Posterior vena cava (tissue), 2 donors: Measurements from ENCODE around the gene NUDT11. TPM values are rescaled to one million over a fixed set of nuclear protein-coding genes. Genes with fewer than 3 reads are reported as not detected.
"Not testable (repeated sequence)": the region's sequence is repeated elsewhere in the genome, so short reads cannot be mapped to it uniquely, and the experiment has no call there.

Experiments used
- DNase-seq: peaks from one replicate; pipeline ENCODE4 v3.0.0-alpha.2; 2020; ENCODE audit warnings: low spot score
- intact Hi-C, 2 donors: fragments of 100-400 bp; cut with DNase I; formaldehyde crosslinking; loops; one replicate each; pipeline versions ENCODE4 v1.14.1 to v1.14.2; 2022 to 2023
- long read RNA-seq, 2 donors: library from polyadenylated mRNA; unstranded; transcript quantifications; one replicate each; pipeline ENCODE4 v2.0.0, GENCODE V29; 2020 to 2021
- total RNA-seq, 2 donors: library from RNA; stranded (reverse); fragmentation: NEBNext Ultra II Directional; extraction: Animal tissue kit (Norgen Biotek cat#: 25700); gene quantifications; one replicate each; pipeline ENCODE4 v1.2.1, GENCODE V29; 2021
- donor health status: DM: yes; HTN: yes; CAD: no.
- donor health status: DM: yes; HTN: yes; CAD: no.

The NUDT11 gene
- total RNA-seq, result 1 to 10 TPM; 1.6 to 2.7 TPM
- long read RNA-seq, donor 1, result 0 reads
- long read RNA-seq, donor 2, transcript NUDT11-201 (2 exons, 2,385 nt), result major isoform, 12 of 12 reads
- long read RNA-seq, donor 2, partial matches to known transcripts, result 0 of 12 reads
- long read RNA-seq, donor 2, other reads (novel, unspliced or antisense), result 0 of 12 reads

GRCh38 chrX:51496501-51497291 lies at the start of gene NUDT11:
Gene NUDT11 (minus strand): TSS chrX:51496592. CDS start chrX:51496444, 148 bp downstream.
- intact Hi-C loops, result no loop called here
- peak; percentile 83 for DNase-seq

GRCh38 chrX:51520393-51520792 lies 24.0 kb upstream of the NUDT11 start:
- no peak for DNase-seq

DNA sequence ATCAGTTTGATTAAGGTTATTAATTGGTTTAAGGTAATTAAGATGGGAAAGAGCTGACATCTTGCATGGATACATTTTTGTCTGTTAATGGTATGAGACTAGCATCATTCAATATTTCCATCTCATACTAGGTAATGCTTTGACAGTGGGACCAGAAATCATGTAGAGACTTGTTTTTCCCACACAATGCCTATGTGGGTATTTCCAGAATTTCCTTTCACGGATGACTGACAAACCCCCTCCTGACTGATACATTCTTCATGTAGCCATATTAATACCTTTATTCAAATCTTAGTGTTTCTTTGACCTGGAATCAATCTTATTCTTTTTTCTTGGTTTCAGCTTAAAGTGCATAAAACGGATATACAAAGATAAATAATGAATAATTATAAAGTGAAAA lies 22.7 kb upstream of the NUDT11 start:
- DNase-seq, intact Hi-C loops: not testable (repeated sequence)

More at GRCh38 chrX:51520393-51520792, 24.0 kb upstream of the NUDT11 start:
- intact Hi-C loops, result no loop called here

GRCh38 chrX:51507551-51507950 lies 11.2 kb upstream of the NUDT11 start:
- intact Hi-C loops, result no loop called here
- no peak for DNase-seq

DNA sequence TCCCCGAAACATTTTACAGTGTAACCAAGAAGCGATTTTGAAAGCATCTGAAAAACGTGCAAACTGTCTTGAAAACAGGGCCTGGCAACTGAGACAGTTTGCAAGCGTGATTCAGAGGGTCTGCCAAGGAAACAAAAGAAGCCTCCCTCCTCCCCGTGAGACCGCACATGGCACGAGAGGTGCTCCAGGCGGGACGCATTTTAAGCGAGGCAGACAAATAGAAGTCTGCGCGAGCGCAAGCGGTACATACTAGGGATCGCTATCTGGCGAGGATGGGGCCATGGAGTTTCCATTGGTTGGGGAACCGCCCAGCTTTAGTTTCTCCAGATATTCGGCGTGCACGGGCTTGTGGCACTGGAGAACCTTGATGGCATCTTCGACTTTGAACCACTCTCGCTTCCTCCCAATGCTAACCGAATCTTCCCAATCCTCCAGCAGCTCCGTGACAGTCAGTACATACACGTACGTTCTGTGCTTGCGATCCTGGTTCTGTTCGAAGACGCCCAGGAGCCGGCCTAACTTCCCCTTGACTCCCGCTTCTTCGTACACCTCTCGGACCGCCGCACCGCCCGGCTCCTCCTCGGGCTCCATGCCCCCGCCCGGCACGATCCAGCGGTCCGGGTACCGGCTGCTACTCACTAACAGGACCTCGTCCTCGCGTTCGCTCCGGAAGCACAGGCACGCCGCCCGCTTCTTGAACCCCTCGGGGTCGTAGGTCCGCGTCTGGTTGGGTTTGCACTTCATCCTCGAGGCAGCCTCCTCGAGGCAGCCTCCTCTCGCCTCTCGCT lies 497 bp downstream of the NUDT11 start:
- DNase-seq, intact Hi-C loops: not testable (repeated sequence)

- intact Hi-C loops, result no loop called here
- no peak for DNase-seq
Measured at GRCh38 chrX:51494409-51494808, 2.0 kb downstream of the NUDT11 start.

GRCh38 chrX:51487960-51488267 lies 8.5 kb downstream of the NUDT11 start:
- intact Hi-C loops, result no loop called here
- DNase-seq, result no peak

DNA sequence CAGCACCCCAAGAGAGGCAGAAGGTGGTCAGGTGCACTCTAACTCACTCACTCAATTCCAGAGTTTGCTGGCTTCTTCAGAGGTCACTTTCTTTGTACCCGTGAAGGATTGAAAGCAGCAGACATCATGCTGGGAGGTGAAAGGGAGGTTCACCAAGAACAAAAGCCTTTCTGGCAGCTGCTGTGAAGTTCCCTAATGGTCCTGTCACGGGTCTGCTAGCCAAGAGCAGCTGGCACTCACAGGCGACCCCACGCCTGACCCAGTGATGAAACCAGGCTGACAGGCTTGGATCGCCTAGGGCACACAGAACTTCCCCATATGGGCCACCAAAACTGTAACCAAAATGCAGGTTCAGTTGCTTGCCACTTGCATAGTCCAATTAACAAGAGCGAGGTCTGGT lies 11.8 kb downstream of the NUDT11 start:
- intact Hi-C loops, result no loop called here
- DNase-seq, result no peak

DNA sequence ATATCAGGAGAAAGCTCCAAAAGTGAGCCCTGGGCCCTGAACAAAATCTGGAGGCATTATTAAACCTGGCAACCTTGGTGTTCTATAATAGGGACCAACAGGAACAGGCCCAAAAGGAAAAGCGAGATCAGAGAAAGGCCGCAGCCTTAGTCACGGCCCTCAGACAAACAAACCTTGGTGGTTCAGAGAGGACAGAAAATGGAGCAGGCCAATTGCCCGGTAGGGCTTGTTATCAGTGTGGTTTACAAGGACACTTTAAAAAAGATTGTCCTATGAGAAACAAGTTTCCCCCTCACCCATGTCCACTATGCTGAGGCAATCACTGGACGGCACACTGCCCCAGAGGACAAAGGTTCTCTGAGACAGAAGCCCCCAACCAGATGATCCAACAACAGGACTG lies 14.0 kb downstream of the NUDT11 start:
- DNase-seq, result not testable (repeated sequence)

GRCh38 chrX:51476930-51477329 lies 19.5 kb downstream of the NUDT11 start:
- intact Hi-C loops, result no loop called here
- DNase-seq, result no peak

More for the DNA sequence above, 14.0 kb downstream of the NUDT11 start:
- intact Hi-C loops, result not testable (repeated sequence)

DNA sequence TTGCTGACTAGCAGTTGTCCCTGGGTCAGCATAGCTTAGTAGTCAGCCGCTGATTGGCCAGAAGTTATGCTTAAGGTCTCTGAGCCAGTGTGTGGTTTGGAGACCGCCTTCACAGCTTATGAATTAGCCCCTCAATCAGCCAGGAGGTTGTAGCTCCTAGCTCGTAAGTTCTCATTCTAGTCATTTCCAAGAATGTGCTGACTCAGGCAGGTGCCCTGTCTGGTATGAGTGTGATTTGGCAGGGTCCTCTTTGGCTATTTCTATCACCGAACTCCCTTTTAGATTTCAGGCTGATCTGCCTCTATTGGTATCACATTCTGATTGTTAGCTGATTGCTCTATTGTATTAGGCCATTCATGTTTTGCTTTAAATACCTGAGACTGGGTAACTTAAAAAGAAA lies 33.1 kb downstream of the NUDT11 start:
- intact Hi-C loops, result no loop called here

GRCh38 chrX:51461053-51462044 lies 35.0 kb downstream of the NUDT11 start:
- DNase-seq, result no peak
- intact Hi-C loops, result no loop called here

More for the DNA sequence above, 33.1 kb downstream of the NUDT11 start:
- DNase-seq, result no peak

- intact Hi-C loops, result no loop called here
- no peak for DNase-seq
Measured at GRCh38 chrX:51459125-51459524, 37.3 kb downstream of the NUDT11 start.

GRCh38 chrX:51456814-51457213 lies 39.6 kb downstream of the NUDT11 start:
- no peak for DNase-seq
- intact Hi-C loops, result no loop called here

DNA sequence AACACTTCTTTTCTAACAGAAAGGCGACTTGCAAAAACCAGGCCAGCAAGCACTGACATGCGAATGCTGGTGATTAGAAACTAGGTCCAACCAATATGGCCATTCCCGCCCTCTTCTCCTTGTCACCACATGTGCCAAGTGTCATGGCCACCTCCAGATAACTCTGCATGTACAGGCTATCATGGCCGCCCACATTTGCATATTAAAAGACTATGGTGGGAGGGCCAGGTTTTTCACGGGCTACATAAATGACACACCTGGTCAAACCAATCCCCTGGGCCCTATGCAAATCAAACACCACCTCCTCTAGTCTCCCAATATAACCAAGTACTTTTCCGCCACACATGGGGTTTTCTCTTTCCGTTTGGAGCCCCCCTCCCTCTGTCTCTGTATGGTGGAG lies 40.1 kb downstream of the NUDT11 start:
- intact Hi-C loops, result no loop called here
- no peak for DNase-seq

DNA sequence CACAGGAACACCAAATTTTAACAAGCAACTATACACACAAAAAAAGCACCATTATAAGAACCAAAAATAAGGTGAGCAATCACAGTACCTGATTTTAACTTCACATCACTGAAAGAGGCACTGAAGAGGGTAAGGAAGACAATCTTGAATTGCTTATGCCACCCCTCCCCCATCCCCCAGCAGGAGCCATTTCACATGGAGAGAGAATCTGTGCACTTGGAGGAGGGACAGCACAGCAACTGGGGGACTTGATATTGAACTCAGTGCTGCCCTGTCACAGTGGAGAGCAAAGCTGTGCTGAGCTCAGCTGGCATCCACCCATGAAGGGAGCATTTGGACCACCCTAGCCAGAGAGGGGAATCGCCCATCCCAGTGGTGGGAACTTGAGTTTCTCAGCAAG lies 56.0 kb downstream of the NUDT11 start:
- no peak for DNase-seq
- intact Hi-C loops, result no loop called here
